GM21360 (cell line): ENCODE measurements around the gene RBBP8NL.

Source experiments
- ATAC-seq: cut with Tn5 transposase; IDR thresholded peaks from one replicate; pipeline ENCODE4 v1.9.1; 2021; ENCODE audit warnings: mild to moderate bottlenecking, moderate library complexity; ENCODE audit not compliant: unreplicated experiment

The RBBP8NL gene

DNA sequence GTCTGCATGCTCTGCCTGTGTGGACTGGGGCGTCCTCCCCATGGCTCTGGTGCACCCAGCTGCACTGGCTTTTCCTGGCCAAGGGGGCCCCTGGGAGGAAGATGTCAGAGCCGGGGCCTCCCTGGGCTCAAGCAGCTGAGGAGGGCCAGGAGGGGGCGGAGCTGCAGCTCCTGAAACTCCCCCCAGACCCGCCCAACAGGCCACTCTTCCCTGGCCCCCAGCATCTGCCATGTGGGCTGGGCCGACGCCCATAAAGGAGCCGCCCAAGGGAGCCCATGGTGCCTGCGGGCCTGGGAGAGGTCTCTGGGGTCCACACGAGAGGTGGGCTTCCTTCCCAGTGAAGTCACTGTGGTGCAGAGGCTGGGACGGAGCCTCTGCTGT, 4.0 kb downstream of the RBBP8NL start:
- ATAC-seq = no peak

DNA sequence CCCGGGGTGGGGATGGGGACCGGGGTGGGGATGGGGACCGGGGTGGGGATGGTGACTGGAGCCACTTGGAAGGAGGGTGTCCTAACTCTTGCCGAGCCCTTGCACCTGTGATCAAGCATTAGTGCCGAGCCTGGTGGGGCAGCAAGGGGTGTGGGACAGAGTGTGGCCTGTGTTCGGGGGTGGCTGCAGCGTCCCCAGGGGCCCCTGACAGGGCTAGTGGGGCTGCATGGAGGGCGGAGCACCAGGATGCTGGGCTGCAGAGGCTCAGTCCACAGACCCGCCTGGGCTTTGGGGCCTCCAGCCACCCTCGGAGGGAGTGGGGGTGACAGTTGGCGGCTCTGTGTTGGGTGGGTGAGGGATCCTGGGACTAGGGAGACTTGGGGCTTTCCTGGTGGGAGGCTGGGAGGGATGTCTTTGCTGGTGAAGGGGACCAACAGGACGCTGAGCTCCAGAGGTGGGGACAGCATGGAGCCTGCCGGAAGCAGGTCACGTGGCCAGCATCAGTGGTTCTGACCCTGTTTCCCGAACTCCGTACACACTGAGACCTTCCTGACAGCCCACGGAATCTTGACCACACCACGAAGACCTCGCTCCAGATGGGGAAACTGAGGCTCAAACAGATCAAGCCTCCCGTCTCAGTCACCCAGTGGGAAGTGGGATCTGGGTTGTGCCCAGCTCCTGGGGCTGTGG, 4.6 kb downstream of the RBBP8NL start:
- no peak for ATAC-seq

DNA sequence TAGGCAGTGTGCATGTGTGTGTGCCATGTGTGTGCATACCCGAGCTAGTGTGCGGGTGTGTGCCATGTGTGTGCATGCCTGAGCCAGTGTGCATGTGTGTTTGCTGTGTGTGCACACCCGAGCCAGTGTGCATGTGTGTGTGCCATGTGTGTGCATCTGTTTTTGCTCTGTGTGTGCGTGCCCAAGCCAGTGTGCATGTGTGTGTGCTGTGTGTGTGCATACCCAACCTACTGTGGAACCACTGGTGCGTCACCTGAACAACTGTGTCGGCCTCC, 5.7 kb downstream of the RBBP8NL start:
- ATAC-seq = no peak

DNA sequence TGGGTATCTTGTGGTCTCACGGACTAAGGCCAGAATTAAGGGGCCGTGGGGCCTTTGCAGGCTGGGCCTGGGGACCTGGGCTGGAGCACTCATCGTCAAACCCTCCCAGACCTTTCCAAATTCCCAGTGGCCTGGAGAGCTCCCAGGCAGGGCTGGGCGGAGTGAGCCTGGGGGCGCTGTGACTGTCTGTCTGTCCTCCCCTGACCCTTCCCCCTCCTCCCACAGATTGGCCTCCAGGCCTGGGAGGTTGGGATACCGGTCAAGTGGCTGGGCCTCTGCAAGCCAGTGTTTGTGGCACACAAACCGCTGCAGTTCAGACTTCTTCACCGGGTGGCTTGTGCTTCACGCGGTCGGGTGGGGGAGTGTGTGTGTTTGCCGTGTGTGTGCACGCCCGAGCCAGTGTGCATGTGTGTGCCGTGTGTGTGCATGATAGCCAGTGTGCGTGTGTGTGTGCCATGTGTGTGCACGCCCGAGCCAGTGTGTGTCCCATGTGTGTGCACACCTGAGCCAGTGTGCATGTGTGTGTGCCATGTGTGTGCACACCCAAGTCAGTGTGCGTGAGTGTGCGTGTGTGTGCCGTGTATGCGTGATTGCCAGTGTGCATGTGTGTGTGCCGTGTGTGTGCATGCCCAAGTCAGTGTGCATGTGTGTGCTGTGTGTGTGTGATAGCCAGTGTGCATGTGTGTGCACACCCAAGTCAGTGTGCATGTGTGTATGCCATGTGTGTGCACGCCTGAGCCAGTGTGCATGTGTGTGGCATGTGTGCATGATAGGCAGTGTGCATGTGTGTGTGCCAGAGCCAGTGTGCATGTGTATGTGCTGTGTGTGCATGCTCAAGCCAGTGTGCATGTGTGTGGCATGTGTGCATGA, 6.3 kb downstream of the RBBP8NL start:
- ATAC-seq = no peak

DNA sequence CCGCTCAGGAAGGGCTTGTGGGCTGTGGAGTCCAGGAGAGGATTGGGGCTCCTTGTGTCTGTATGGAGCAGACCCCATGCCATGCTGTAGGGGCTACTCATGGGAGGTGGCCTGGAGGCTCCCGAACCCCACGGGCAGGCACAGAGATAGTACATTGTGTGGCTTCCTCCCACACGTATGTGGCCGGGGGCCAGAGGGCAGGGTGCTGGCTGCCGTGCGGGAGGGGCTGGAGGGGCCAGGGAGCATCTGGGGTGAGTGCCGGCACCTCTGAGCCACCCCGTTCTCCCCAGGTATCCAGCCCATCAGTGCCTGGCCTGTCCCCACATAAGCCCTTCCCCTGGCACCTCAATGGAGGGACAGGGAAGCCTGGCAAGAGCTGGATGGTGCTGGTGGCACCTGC, 7.6 kb downstream of the RBBP8NL start:
- no peak for ATAC-seq

DNA sequence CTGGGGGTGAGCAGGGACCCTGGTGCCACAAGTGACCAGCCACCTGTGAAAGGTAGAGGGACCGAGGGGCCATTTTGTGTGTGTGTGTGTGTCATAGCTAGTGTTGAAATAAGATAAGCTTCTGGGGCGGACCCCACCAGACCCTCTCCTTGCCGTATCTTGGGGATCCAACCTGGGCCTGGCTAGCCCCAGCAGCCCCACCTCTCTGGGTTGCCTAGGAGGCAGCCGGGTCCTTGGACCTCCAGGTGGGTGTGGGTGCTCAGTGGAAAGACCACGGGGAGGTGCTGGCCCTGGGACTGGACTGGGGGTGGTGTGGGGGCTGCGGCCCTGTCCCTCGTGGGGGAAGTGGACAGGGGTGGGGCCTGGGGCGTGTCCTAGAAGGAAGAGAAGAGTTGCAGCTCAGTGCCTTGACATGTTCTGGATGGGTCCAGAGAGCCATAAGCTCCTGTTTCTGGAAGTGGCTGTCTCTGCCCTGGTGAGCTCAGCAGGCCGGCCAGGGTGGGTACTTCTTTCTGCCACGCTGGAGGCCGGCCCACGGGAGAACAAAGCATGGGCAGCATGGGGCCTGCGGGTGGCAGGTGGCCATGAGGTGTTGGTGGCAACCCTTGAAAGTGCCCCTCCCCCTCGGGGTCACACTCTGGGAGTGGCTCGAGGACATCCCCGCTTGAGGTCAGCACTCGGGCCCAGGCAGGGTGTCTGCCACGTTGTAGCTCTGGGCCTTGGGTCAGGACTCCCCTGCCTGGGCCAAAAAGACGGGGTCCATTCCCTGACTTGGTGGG, 8.4 kb downstream of the RBBP8NL start:
- no peak for ATAC-seq

DNA sequence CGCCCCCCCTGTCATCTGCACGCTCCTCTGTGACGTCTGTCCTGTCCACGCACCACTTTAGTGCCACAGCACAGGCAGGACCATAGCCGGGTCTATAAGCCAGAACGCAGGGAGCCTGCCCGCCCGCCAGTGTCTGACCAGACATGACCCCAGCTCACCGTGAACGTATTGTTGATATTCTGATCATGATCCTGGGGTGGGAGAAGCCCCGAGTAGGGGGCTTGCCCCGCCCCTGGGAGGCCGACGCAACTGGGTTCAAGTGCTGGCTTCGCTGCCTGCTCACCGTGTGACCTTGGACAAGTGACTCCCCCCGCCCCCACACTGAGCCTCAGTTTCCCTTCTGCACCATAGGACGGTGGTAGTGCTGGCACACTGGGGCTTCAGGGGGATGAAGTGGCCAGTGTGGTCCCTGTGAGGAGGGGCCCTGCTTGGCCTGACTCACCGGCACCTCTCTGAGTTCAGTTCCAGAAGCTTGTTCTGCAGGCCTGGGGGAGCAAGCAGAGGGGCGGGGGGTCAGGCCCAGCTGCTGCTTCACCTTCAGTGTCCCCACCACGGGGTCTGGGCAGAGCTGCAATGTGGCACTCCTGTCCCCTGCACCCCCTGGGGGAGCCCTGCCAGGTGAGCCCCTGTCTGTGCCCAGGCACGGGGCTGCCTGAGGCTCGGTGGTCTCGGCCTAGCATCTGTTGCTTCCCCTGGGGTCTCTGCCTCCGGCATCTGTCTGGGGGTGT, 9.2 kb downstream of the RBBP8NL start:
- ATAC-seq = no peak

DNA sequence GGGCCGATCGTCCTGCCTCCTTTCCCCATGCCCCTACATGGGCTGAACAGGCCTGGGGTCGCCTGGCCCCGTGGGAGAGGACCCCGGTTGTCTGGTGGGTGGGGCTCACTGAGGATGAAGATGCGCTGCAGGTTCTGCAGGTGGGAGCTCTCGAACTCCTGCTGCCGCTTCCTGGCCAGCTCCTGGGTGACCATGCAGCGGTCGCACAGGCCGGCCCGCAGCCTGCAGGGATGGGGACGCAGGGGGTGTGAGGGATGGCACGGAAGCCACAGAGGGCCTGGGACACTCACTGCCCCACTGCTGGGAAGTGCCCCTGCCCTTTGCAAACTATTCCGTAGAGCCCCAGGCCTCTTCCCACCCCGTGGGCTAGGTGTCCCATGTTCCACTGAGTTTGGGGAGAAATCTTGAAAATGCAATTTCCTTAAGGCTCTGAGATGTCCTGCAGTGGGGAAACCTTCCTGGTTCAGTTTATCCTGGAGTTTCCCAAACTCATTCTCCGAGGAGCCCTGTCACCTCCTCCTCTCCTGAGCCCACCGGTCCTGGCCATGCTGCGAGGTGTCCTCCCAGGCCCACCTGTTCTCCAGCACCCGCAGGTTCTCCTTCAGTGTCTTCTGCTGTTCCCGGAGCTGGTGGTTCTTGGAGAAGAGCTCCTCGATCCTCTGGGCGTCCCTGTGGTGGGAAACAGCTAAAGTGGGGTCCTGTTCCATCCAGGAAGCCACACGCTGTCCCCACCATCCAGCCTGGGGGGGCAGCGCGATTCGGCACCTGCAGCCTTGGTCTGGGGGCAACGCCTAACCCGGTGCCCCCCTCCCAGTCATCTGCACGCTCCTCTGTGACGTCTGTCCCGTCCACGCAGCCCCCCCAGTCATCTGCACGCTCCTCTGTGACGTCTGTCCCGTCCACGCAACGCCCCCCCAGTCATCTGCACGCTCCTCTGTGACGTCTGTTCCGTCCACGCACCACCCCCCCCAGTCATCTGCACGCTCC, 10.4 kb downstream of the RBBP8NL start:
- no peak for ATAC-seq

DNA sequence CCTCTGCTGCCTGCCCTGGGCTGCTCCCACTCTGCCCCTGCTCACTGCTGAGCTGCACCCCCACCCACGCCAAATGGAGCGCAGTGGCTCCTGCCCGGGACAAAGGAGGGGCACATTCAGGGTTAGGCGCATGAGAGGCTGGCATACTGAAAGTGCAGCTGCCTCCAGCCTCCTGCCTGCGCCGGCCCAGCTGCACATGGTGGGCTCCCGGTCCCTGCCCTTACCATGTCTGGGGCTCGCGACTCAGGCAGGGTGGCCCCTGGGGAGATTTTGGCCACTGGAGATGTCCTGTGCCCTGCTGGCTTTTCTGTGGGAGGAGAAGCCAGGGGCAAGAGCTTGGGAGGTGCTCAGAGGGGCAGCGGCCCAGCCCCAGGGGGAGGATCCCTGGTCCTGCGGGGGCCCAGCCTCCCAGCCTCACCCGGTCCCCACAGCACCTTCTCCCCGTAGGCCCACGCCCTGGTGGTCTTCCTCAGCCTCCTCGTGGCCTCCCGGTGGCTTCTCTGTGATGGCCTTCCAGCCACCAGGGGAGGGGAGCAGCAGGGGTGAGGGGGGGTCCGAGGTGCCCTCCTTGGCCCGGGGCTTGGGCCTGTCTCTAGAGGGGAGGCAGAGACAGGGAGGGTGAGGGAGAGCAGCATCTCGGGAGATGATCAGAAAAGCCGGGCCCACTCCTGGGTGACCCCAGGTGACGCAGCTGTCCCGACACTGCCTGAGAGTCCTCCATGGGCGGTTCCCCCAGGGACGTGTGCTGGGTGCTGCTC, 11.8 kb downstream of the RBBP8NL start:
- no peak for ATAC-seq

DNA sequence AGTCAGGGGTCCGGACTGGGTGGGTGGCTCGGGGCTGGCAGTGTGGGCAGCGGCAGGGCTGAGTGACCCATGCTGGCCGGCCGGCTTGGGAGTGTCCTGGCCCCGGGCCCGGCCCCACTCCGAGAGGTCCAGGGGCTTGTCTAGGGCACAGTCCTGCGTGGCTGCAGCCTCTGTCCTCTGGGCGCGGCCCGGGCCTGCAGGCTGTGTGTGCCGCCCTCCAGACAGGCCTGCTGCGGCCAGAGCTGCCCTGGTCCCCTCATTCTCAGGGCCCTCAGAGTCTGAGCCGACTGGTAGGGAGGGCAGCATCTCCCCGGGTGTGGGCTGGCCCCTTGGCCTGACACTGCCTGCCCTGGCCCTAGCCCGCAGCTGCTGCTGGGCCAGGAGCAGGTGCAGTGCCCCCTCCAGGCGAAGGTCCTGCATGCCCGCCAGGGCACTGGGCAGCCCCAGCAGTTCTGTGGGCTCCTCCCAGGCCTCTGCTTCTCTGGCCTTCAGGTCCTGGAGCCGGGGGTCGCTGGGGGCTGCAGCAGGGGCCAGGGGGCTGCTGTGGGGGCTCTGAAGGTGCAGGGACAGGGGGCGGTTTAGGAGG, 13.3 kb downstream of the RBBP8NL start:
- ATAC-seq = no peak

DNA sequence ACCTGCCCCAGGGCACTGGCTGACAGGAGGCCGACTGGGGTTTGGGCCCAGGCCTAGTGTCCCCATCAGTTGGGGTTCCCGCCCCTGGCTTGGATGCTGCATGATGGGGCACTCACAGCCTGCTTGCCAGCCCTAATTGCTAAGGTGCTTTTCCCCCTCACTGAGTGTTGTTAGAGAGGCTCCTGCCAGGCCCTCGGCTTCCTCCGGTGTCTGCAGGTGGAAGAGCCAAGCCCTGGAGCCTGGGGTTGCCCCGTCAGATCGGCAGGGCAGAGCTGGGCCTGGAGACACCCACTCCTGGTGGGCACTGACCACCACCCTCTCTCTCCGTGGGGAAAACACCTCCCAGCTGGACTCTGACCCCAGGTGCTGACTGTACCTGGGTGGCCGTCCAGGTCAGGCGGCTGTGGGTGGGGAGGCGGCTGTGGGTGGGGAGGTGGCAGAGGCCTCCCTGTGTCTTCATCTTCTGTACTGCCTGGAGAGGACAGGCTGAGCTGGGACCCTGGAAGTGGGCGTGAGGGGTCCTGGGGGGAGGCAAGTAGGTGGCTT, 14.2 kb downstream of the RBBP8NL start:
- ATAC-seq = no peak

DNA sequence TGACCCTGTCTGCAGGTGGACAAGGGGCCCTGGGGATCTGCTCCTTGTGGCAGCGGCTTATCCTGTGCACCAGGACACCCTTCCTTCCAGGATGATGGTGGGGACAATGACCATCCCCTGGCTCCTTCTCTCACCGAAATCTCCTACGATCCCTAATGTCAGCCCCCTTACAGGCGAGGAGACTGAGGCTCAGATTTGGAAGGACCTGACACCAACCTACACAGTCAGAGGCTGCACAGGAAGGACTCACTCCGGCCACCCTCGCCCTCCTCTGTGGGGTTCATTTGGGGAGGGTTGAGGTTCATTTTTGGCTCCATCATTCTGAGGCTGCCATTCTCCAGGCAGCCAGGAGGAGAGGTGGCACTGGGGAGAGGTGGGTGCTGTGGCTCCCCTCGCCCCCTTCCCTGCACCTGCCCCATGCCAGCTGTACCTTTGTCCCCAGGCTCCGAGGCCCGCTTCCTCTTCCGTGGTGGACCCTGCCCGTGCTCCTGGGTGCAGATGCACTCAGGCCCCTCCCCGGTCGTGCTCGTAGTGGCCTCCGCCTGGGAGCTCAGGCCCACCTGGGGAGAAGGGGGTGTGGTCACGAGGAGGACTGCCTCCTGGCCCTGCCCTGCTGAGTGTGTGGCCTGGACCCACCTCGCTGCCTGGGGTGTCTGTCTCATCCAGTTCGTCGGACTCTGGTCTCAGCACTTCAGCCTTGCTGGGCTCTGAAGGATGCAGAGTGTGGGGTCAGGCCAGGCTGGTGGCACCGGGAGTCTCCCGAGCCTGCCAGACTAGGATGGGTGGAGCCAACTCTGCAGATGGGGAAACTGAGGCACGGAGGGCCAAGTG, 14.9 kb downstream of the RBBP8NL start:
- ATAC-seq = no peak

DNA sequence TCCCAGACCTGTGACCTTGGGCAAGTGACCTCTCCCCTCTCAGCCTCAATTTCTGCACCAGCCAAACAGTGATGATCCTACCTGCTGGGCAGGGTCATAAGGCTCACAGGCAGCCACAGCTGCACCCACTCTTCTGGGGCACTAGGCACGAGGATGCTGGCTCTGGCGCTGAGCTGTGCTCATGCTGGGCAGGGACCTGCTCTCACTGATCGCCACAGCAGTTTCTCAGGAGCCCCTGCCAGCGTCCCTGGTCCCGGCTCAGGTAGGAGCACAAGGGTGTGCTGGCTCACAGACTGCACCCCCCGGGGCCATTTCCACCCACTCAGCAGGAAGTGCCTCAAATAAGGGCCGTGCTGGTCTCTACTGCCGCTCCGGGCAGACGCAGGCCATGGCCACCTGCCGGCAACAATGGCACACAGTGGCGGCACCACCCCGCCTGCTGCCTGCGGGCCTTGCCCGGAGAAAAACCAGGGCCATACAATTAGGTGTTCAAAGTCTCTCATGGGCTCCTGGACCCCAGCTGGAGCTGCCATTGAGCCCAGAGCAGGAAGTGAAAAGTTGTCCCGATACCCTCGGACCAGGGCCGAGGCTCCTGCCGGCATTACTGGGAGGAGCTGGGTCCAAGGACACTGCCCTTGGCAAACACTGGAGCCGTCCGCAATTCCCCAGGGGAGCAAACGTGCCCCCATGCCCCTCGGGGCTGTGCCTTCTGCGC, 15.7 kb downstream of the RBBP8NL start:
- no peak for ATAC-seq

DNA sequence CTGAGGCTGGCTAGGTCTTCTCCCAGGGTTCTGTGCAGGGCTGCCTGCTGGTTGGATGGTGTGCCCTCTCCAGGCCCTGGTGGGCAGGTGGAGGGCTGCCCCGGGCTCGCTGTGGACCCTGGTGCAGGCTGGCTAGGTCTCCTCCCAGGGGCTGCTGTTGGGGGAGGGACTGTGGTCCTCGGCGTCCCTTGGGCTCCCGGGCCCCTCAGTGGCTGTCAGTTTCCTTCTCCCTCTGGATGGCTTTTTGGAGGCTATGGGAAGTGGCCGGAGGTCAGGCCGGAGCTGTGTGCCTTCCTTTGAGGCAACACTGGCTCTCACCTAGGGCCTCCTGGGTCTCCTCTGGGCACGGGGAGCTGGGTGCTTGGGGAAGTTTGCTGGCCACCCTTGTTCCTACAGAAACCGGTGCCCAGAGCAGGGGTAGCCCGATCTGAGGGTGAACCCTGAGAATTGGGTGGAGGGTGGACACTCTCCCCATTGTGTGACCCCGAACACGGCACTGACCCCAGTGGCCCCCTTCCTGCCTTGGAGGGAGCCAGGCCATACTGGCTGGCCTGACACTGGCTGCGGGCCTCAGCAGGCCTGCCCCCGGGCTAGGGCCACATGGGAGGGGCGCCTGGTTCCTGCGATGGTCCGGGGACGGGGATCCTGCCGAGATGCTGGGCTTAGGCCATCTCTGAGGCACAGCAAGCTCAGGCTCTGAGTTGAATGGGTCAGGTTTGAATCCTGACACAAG, 16.4 kb downstream of the RBBP8NL start:
- no peak for ATAC-seq

DNA sequence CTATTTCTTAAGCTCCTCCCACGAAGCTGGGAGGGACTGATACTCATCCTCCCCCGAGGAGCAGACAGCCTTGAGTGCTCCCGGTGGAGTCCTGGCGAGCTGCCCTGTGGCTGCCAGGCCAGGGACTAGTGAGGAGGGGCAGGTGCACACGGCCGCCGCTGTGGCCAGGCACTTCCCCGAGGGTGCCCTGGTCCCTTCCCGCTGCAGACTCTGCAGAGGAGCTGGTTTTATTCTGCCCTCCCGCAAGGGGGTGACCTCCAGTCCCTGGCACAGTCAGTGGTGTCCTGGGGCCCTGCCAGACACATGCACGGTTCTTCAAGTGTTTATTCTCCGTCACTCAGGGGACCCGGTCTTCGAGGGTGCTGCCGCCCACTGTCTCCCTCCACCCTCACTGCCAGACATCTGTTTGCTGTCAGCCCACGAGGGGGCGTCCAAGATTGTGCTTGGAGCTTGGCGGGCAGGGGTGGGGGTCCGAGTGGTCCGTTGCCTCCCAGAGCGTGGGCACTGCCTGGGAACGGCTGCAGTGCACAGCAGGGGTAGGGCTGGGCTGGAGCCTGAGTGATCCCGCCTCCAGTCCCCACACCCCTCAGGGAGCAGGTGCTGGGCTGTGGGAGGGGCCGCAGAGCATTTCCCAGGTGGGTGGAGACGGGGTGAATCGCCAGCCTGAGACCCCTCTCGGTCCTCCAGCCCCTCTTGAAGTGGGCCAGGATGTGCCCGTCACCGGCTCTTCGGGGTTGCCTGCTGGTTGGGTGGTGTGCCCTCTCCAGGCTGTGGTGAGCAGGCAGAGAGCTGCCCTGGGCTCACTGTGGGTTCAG, 17.2 kb downstream of the RBBP8NL start:
- ATAC-seq = no peak
